DND-41 (cell line): ENCODE measurements around the gene SLC13A3.

ENCODE experiments used
- ATAC-seq: fragments of 200-7000 bp; cut with Tn5 transposase; 3 replicates; pipeline ENCODE4 v1.9.1; 2021; ENCODE audit warnings: low read depth; ENCODE audit not compliant: insufficient read depth
- DNase-seq: peaks from one replicate; pipeline ENCODE4 v3.0.0-alpha.2; 2020
- H2AFZ ChIP-seq: 2 replicates; pipeline ENCODE4 v1.6.0; 2012; ENCODE audit warnings: low read depth, low read length
- H3K27ac ChIP-seq: 2 replicates; pipeline ENCODE4 v1.5.1; 2012; ENCODE audit warnings: low read length, inconsistent platforms
- H3K27me3 ChIP-seq: fragments of 200-600 bp; sonication (generic); 2 replicates; pipeline ENCODE4 v1.6.0; 2012; ENCODE audit warnings: low read length, mild to moderate bottlenecking, inconsistent platforms; ENCODE audit not compliant: insufficient read depth, poor library complexity
- H3K36me3 ChIP-seq: 2 replicates; pipeline ENCODE4 v1.5.1; 2012; ENCODE audit warnings: low read length, inconsistent platforms; ENCODE audit not compliant: insufficient read depth
- H3K4me1 ChIP-seq: 2 replicates; pipeline ENCODE4 v1.5.1; 2012; ENCODE audit warnings: mild to moderate bottlenecking, low read length; ENCODE audit not compliant: insufficient read depth
- H3K4me2 ChIP-seq: 2 replicates; pipeline ENCODE4 v1.6.0; 2012; ENCODE audit warnings: mild to moderate bottlenecking, moderate library complexity, low read length, inconsistent platforms; ENCODE audit not compliant: insufficient read depth
- H3K4me3 ChIP-seq, 2 experiments: fragments of 200-600 bp in 1 of 2; shearing (Covaris generic) in 1 of 2; 2 replicates each; pipeline ENCODE4 v1.5.1; 2012 to 2016; ENCODE audit warnings: inconsistent platforms in 2 of 2, low read length in 2 of 2, mild to moderate bottlenecking in 2 of 2, low read depth in 1 of 2, moderate library complexity in 1 of 2
- H3K79me2 ChIP-seq: 2 replicates; pipeline ENCODE4 v1.6.0; 2012; ENCODE audit warnings: low read length, inconsistent platforms; ENCODE audit not compliant: insufficient read depth
- H3K9ac ChIP-seq: 2 replicates; pipeline ENCODE4 v1.6.0; 2012; ENCODE audit warnings: low read depth, mild to moderate bottlenecking, inconsistent platforms, low read length, moderate library complexity
- H3K9me3 ChIP-seq: 2 replicates; pipeline ENCODE4 v1.5.1; 2012; ENCODE audit warnings: low read length, moderate library complexity, mild to moderate bottlenecking, inconsistent platforms; ENCODE audit not compliant: insufficient read depth, severe bottlenecking
- H4K20me1 ChIP-seq: 2 replicates; pipeline ENCODE4 v1.6.0; 2012; ENCODE audit warnings: low read length; ENCODE audit not compliant: insufficient read depth
- CTCF ChIP-seq: IDR thresholded peaks from 2 replicates; pipeline ENCODE4 v1.5.1; 2012; ENCODE audit warnings: borderline replicate concordance, low read length, moderate library complexity, mild to moderate bottlenecking; ENCODE audit not compliant: poor library complexity, severe bottlenecking; ENCODE audit errors: extremely low read depth
- EZH2 ChIP-seq: IDR thresholded peaks from 3 replicates; pipeline ENCODE4 v1.6.1; 2012; ENCODE audit warnings: borderline replicate concordance, low read depth, mild to moderate bottlenecking, moderate library complexity, low read length, inconsistent platforms; ENCODE audit not compliant: severe bottlenecking

Gene SLC13A3

DNA sequence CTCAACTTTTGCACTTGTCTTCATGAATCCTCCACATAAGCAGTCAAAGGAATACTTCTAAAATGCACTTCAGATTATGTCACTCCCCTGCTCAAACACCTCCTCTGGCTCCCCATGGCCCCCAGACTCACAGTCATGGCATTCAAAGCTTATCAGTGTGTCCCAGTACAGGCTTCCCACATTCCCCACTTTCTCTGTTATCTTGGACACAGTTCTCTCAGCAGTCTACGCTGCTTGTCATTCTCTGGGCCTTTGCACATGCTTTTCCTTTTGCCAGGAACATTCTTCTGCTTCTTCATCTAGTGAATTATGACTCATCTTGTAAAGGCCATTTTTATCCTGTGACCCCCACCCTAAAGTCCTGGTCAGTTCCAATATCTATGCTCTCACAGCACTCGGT, 31.8 kb downstream of the SLC13A3 start:
- ATAC-seq, result no peak
- TF ChIP-seq EZH2, result no peak

DNA sequence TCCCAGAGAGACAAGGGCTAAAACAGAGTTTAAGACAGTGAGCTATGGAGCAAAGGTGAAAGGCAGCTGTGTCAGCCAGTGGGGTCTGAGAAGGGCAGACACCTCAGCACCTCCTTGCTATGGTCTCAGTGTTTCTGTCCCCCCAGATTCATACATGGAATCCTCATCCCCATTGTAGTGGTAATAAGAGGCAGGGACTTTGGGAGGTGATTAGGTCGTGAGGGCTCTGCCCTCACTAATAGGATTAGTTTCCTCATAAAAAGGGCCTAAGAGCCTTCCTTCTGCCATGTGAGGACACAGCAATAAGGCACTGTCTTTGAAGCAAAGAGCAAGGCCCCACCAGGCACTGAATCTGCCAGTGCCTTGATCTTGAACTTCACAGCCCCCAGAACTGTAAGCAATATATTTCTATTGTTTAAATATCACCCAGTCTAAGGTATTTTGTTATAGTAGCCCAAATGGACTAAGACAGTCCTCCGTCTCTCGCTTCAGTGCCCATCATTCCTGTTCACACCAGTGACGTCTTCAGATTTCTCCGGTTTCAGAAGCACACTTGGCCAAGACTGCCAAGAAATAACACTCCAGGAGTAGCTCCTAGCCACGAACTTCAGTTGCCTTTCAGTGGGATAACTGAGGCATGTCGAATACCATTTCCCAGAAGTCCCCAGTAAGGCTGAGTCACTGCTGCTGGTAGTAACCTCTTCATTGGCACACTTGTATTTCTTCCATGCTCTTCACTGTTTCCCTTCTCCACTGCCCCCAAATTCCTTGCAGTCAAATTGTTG, 32.8 kb downstream of the SLC13A3 start:
- H4K20me1 ChIP-seq, result no peaks in the 10 kb centered on the region
- no peaks in the 10 kb centered on the region for H3K36me3 ChIP-seq
- ATAC-seq (no peak), DNase-seq (no peak)
- no peaks in the 10 kb centered on the region for H3K79me2 ChIP-seq
- no peak overlapping the region for H2AFZ ChIP-seq
- peaks cover 12% of the 10 kb centered on the region for H3K27me3 ChIP-seq
- H3K9me3 ChIP-seq, result no peaks in the 10 kb centered on the region
- no peak overlapping the region for H3K4me3 ChIP-seq
- H3K4me2 ChIP-seq, result no peak overlapping the region
- TF ChIP-seq CTCF, result no peak
- no peak for TF ChIP-seq EZH2
- no peaks in the 10 kb centered on the region for H3K4me1 ChIP-seq
- no peak overlapping the region for H3K27ac ChIP-seq
- no peak overlapping the region for H3K9ac ChIP-seq

More for the DNA sequence above, 31.8 kb downstream of the SLC13A3 start:
- Histone ChIP-seq H3K4me3 (no peak overlapping the region), H3K36me3 (no peaks in the 10 kb centered on the region), H3K27ac (no peak overlapping the region), H2AFZ (no peak overlapping the region), H3K9me3 (peaks cover 6% of the 10 kb centered on the region), H3K4me2 (no peak overlapping the region), H4K20me1 (no peaks in the 10 kb centered on the region), H3K9ac (no peak overlapping the region), H3K79me2 (no peaks in the 10 kb centered on the region), H3K4me1 (no peaks in the 10 kb centered on the region), H3K27me3 (peaks cover 12% of the 10 kb centered on the region)
- no peak for DNase-seq

- TF ChIP-seq EZH2 (no peak), CTCF (no peak)
- Histone ChIP-seq H2AFZ (no peak overlapping the region), H3K9ac (no peak overlapping the region), H3K36me3 (no peaks in the 10 kb centered on the region), H3K9me3 (no peaks in the 10 kb centered on the region), H4K20me1 (no peaks in the 10 kb centered on the region), H3K79me2 (no peaks in the 10 kb centered on the region), H3K4me2 (no peak overlapping the region), H3K27ac (no peak overlapping the region), H3K4me3 (no peak overlapping the region), H3K4me1 (no peaks in the 10 kb centered on the region), H3K27me3 (peaks cover 12% of the 10 kb centered on the region)
- ATAC-seq (no peak), DNase-seq (no peak)
Observed at GRCh38 chr20:46614503-46614902, 36.8 kb downstream of the SLC13A3 start.

DNA sequence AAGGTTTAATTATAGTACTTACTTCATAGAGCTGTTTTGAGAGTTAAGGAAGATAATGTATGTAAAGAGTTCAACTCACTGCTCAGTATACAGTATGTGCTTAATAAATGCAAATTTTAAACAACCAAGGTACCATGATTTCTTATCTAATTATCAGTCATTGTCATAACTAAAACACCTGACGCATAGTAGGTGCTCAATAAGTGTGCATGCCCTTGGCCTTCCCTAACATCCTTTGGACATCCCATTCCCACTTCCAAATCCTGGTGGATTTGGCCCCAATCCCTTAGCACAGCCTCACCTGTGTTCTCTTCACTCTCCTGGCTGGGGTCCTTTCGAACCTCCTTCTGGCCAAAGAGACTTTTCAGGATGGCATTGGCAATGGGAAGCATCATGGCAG, 41.1 kb downstream of the SLC13A3 start:
- Histone ChIP-seq H3K9ac (no peak overlapping the region), H3K36me3 (no peaks in the 10 kb centered on the region), H3K4me3 (no peak overlapping the region), H3K27me3 (peaks cover 3% of the 10 kb centered on the region), H3K9me3 (no peaks in the 10 kb centered on the region), H4K20me1 (no peaks in the 10 kb centered on the region), H3K79me2 (no peaks in the 10 kb centered on the region), H2AFZ (no peak overlapping the region), H3K4me2 (no peak overlapping the region), H3K4me1 (no peaks in the 10 kb centered on the region), H3K27ac (no peak overlapping the region)
- ATAC-seq (no peak), DNase-seq (no peak)
- TF ChIP-seq CTCF (no peak), EZH2 (no peak)
